NCI-H2107 treated with DMSO at 0.1 percent for 48 hours (cell line): ENCODE data around the gene DNAI2.
A peak's percentile ranks its signal among the peaks of the same experiment; 100 is the strongest.
"Not testable (repeated sequence)": the region's sequence is repeated elsewhere in the genome, so short reads cannot be mapped to it uniquely, and the experiment has no call there.

Source experiments
- DNase-seq: peaks from one replicate; lab custom pipeline; 2025; ENCODE audit not compliant: unreplicated experiment; lab: John Stamatoyannopoulos, UW

The DNAI2 gene

GRCh38 chr17:74272731-74273201 lies 1.3 kb upstream of the DNAI2 start:
- DNase-seq: no peak

- peak; percentile 93 for DNase-seq
These were observed 791 bp downstream of the DNAI2 start for GRCh38 chr17:74274709-74275340.

GRCh38 chr17:74276051-74276476 lies 2.0 kb downstream of the DNAI2 start:
- no peak for DNase-seq

GRCh38 chr17:74276541-74277009 lies 2.5 kb downstream of the DNAI2 start:
- DNase-seq: no peak

- DNase-seq: no peak
These were observed 3.9 kb downstream of the DNAI2 start for GRCh38 chr17:74277935-74278334.

GRCh38 chr17:74279617-74280016 lies 5.6 kb downstream of the DNAI2 start:
- DNase-seq: not testable (repeated sequence)

GRCh38 chr17:74280093-74280513 lies 6.1 kb downstream of the DNAI2 start:
- no peak for DNase-seq

GRCh38 chr17:74281799-74282198 lies 7.8 kb downstream of the DNAI2 start:
- no peak for DNase-seq

- not testable (repeated sequence) for DNase-seq
These were observed 8.2 kb downstream of the DNAI2 start for GRCh38 chr17:74282274-74282586.

GRCh38 chr17:74282587-74283370 lies 8.7 kb downstream of the DNAI2 start:
- no peak for DNase-seq

GRCh38 chr17:74283371-74283673 lies 9.3 kb downstream of the DNAI2 start:
- no peak for DNase-seq

- DNase-seq: no peak
These were observed 13.1 kb downstream of the DNAI2 start for GRCh38 chr17:74287031-74287602.

GRCh38 chr17:74288785-74289184 lies 14.8 kb downstream of the DNAI2 start:
- no peak for DNase-seq

- no peak for DNase-seq
These were observed 15.7 kb downstream of the DNAI2 start for GRCh38 chr17:74289688-74290087.

GRCh38 chr17:74290340-74290739 lies 16.3 kb downstream of the DNAI2 start:
- no peak for DNase-seq

- no peak for DNase-seq
These were observed 18.5 kb downstream of the DNAI2 start for GRCh38 chr17:74292495-74292894.

GRCh38 chr17:74295625-74296547 lies 21.9 kb downstream of the DNAI2 start:
- DNase-seq: no peak

- peak; percentile 43 for DNase-seq
These were observed 22.5 kb downstream of the DNAI2 start for GRCh38 chr17:74296548-74296936.

GRCh38 chr17:74297941-74298340 lies 23.9 kb downstream of the DNAI2 start:
- DNase-seq: no peak

GRCh38 chr17:74298778-74299177 lies 24.7 kb downstream of the DNAI2 start:
- DNase-seq: no peak
